HepG2 (cell line): ENCODE results near the gene KRTAP10-9. TPM values are rescaled to one million over a fixed set of nuclear protein-coding genes. Genes with fewer than 3 reads are reported as not detected.

Experiments
- ATAC-seq: fragments of 200-7000 bp; cut with Tn5 transposase; 3 replicates; pipeline ENCODE4 v1.9.1; 2020; ENCODE audit warnings: mild to moderate bottlenecking, moderate library complexity
- BruUV-seq: library from RNA; stranded (reverse); fragments of 400-500 nt; replicated peaks from 2 replicates; lab custom pipeline; 2021; lab: Mats Ljungman, UMichigan
- CTCF ChIA-PET: fragments of 300-600 bp; formaldehyde crosslinking; extraction: SDS; loops from one replicate; lab custom pipeline; 2021; ENCODE audit warnings: low total read pairs, inconsistent platforms, low intra/inter-chr PET ratio; lab: Yijun Ruan, JAX
- POLR2A ChIA-PET: fragments of 350-600 bp; sonication (Branson Sonifier 250); formaldehyde crosslinking; loops from one replicate; lab custom pipeline; 2020; ENCODE audit warnings: antibody characterized with exemption, inconsistent platforms; lab: Yijun Ruan, JAX
- DNase-seq: peaks from one replicate; pipeline ENCODE4 v3.0.0-alpha.2; 2015; ENCODE audit warnings: low spot score
- FAIRE-seq: peaks from 3 replicates; lab custom pipeline; 2011; peaks lifted over from hg19 to GRCh38; lab: Jason Lieb, UNC
- H2AFZ ChIP-seq: one replicate; pipeline ENCODE4 v1.6.1; 2011; ENCODE audit warnings: low read length, inconsistent platforms
- H3K27ac ChIP-seq: fragments of 300-600 bp; 3 replicates; pipeline ENCODE4 v1.8.0; 2011; ENCODE audit warnings: mixed run types, mild to moderate bottlenecking, mixed read lengths, low read length, inconsistent platforms; ENCODE audit not compliant: insufficient read depth; ENCODE audit errors: extremely low read length
- H3K27me3 ChIP-seq, 2 experiments: fragments of 200-600 bp in 1 of 2; 2 replicates in 1 of 2; 3 replicates in 1 of 2; pipeline versions ENCODE4 v1.6.0 to v1.8.0; 2011; ENCODE audit warnings: low read length in 2 of 2, mild to moderate bottlenecking in 2 of 2, moderate library complexity in 2 of 2, inconsistent platforms in 1 of 2; ENCODE audit not compliant: insufficient read depth in 2 of 2, control insufficient read depth in 1 of 2
- H3K36me3 ChIP-seq, 2 experiments: fragments of 200-600 bp in 1 of 2; replicated peaks in 1 of 2; 2 replicates in 1 of 2; 3 replicates in 1 of 2; pipeline versions ENCODE4 v1.5.1 to v1.8.0; 2011; ENCODE audit warnings: low read length in 2 of 2, inconsistent platforms in 1 of 2; ENCODE audit not compliant: insufficient read depth in 2 of 2, control insufficient read depth in 1 of 2
- H3K4me1 ChIP-seq: 2 replicates; pipeline ENCODE4 v1.5.1; 2012; ENCODE audit warnings: low read length, inconsistent platforms; ENCODE audit not compliant: insufficient read depth
- H3K4me2 ChIP-seq: 2 replicates; pipeline ENCODE4 v1.6.0; 2011; ENCODE audit warnings: low read depth, low read length, inconsistent platforms
- H3K4me3 ChIP-seq, 3 experiments: fragments of 200-600 bp in 1 of 3; sonication (generic), shearing (Covaris generic) in 1 of 3; replicated peaks in 1 of 3; 2 replicates each; pipeline ENCODE4 v1.5.1; 2011 to 2016; ENCODE audit warnings: low read length in 3 of 3, inconsistent platforms in 2 of 3, low read depth in 2 of 3, mild to moderate bottlenecking in 2 of 3, control low read depth in 1 of 3, mixed read lengths in 1 of 3; ENCODE audit not compliant: insufficient read depth in 1 of 3
- H3K79me2 ChIP-seq: one replicate; pipeline ENCODE4 v1.6.1; 2011; ENCODE audit warnings: low read length, inconsistent platforms; ENCODE audit not compliant: insufficient read depth
- H3K9ac ChIP-seq: 2 replicates; pipeline ENCODE4 v1.6.0; 2011; ENCODE audit warnings: mild to moderate bottlenecking, low read depth, low read length, inconsistent platforms; ENCODE audit not compliant: insufficient read depth
- H3K9me3 ChIP-seq: 2 replicates; pipeline ENCODE4 v1.5.1; 2012; ENCODE audit warnings: mild to moderate bottlenecking, low read length
- H4K20me1 ChIP-seq: 2 replicates; pipeline ENCODE4 v1.6.0; 2011; ENCODE audit warnings: inconsistent platforms, mild to moderate bottlenecking, low read length, moderate library complexity; ENCODE audit not compliant: insufficient read depth
- MBD4 ChIP-seq: IDR thresholded peaks from 2 replicates; pipeline ENCODE4 v1.6.1; 2012; ENCODE audit warnings: low read length, inconsistent platforms, borderline replicate concordance
- MYC ChIP-seq: sonication (generic); formaldehyde crosslinking; IDR thresholded peaks from 2 replicates; pipeline ENCODE4 v1.9.0; 2021; ENCODE audit warnings: missing genetic modification reagents, borderline replicate concordance
- MYNN ChIP-seq: sonication (generic); formaldehyde crosslinking; IDR thresholded peaks from 2 replicates; pipeline ENCODE4 v1.4.0; 2020; ENCODE audit warnings: mild to moderate bottlenecking, low read depth, missing genetic modification reagents
- NBN ChIP-seq: fragments of 450-650 bp; conservative IDR thresholded peaks from 2 replicates; pipeline ENCODE4 v1.6.1; 2017
- NFKBIZ ChIP-seq: IDR thresholded peaks from 2 replicates; pipeline ENCODE4 v1.6.1; 2018; ENCODE audit warnings: missing genetic modification reagents, missing compliant biosample characterization
- RARA ChIP-seq: IDR thresholded peaks from 2 replicates; pipeline ENCODE4 v1.6.1; 2016; ENCODE audit warnings: missing genetic modification reagents, missing compliant biosample characterization
- RXRA ChIP-seq: sonication (generic); formaldehyde crosslinking; IDR thresholded peaks from 2 replicates; pipeline ENCODE4 v1.5.1; 2020; ENCODE audit warnings: missing genetic modification reagents
- SMAD3 ChIP-seq: sonication (generic); formaldehyde crosslinking; IDR thresholded peaks from 2 replicates; pipeline ENCODE4 v1.4.0; 2020; ENCODE audit warnings: missing genetic modification reagents
- ZEB1 ChIP-seq: IDR thresholded peaks from 2 replicates; pipeline ENCODE4 v1.6.1; 2012; ENCODE audit warnings: mild to moderate bottlenecking, low read depth, inconsistent platforms; ENCODE audit not compliant: insufficient replicate concordance
- ZNF333 ChIP-seq: sonication (generic); formaldehyde crosslinking; IDR thresholded peaks from 2 replicates; pipeline ENCODE4 v1.4.0; 2020; ENCODE audit warnings: mild to moderate bottlenecking, missing genetic modification reagents, borderline replicate concordance
- WGBS: methylation state at CpG from one replicate; pipeline ENCODE4 v1.1.6; 2017; ENCODE audit warnings: low lambda C conversion rate; 5-methylcytosine and 5-hydroxymethylcytosine counted together
- in situ Hi-C: cut with HindIII; loops from 2 replicates; pipeline ENCODE4 v1.10.0; 2017; ENCODE audit warnings: low pct_unique_long_range_greater_than_20kb; ENCODE audit not compliant: extremely low pct_ligation_motif_present
- intact Hi-C: fragments of 100-400 bp; cut with micrococcal nuclease; formaldehyde crosslinking; loops from one replicate; pipeline ENCODE4 v1.10.0; 2022; ENCODE audit not compliant: unreplicated experiment
- polyA plus RNA-seq, 8 experiments: library from polyadenylated mRNA; depleted of rRNA in 3 of 8; stranded (reverse) in 7 of 8; unstranded in 1 of 8; fragments of >200 nt; fragmentation: Illumina TruSeq in 4 of 8; extraction: Trizol in 4 of 8; gene quantifications; 2 replicates each; pipeline versions ENCODE4 v1.2.1 to v1.2.3, GENCODE V29; 2011 to 2016; ENCODE audit warnings: low read depth in 4 of 8, missing spikeins in 1 of 8, mixed read lengths in 1 of 8; ENCODE audit not compliant: insufficient read depth in 1 of 8
- total RNA-seq, 5 experiments: library from RNA; depleted of rRNA; stranded (reverse); fragments of >200 nt; fragmentation: Illumina TruSeq; extraction: Trizol; gene quantifications; 2 replicates each; pipeline ENCODE4 v1.2.3, GENCODE V29; 2016; ENCODE audit warnings: low read depth in 1 of 5
- TF ChIP-seq, protein P1 (sequence below): sonication (generic); formaldehyde crosslinking; conservative IDR thresholded peaks from 2 replicates; pipeline ENCODE4 v1.8.0; 2022; ENCODE audit warnings: low read depth, missing genetic modification reagents
- TF ChIP-seq, protein P2 (sequence below): sonication (generic); formaldehyde crosslinking; IDR thresholded peaks from 2 replicates; pipeline ENCODE4 v1.4.0; 2020; ENCODE audit warnings: missing genetic modification reagents, borderline replicate concordance
- TF ChIP-seq, protein P3 (sequence below): sonication (generic); formaldehyde crosslinking; IDR thresholded peaks from 2 replicates; pipeline ENCODE4 v1.8.0; 2023; ENCODE audit warnings: mild to moderate bottlenecking, missing genetic modification reagents
- TF ChIP-seq, protein P4 (sequence below): sonication (generic); formaldehyde crosslinking; IDR thresholded peaks from 2 replicates; pipeline ENCODE4 v1.5.1; 2020; ENCODE audit warnings: mild to moderate bottlenecking, moderate library complexity, missing genetic modification reagents

KRTAP10-9 gene
- total and polyA plus RNA-seq, 2 of the 13 experiments (the other 11 are each of a cell fraction or from before 2014, with no cell fraction given) = not detected

DNA sequence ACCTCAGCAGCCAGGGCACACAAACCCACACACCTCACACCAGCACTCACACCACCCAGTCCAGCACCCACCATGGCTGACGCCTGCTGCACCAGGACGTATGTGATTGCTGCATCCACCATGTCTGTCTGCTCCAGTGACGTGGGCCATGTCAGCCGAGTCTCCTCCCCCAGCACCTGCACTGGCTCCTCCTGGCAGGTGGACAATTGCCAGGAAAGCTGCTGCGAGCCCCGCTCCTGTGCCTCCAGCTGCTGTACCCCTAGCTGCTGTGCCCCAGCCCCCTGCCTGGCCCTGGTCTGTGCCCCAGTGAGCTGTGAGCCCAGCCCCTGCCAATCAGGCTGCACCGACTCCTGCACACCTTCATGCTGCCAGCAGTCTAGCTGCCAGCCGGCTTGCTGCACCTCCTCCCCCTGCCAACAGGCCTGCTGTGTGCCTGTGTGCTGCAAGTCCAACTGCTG lies 14.8 kb upstream of the KRTAP10-9 start, which contains the start of gene KRTAP10-8:
Gene KRTAP10-8, plus strand, starts transcription at position 51 of the 458 bp plus-strand sequence. Its CDS starts 22 bp downstream, at position 73.
- ChIA-PET POLR2A (no interaction called here), CTCF (no interaction called here)
- Histone ChIP-seq H3K4me3 (no peak within 1 kb of the TSS), H3K4me2 (no peak within 1 kb of the TSS)
- intact Hi-C loops = no loop called here
- no peak for DNase-seq
- TF ChIP-seq, protein P1, sequence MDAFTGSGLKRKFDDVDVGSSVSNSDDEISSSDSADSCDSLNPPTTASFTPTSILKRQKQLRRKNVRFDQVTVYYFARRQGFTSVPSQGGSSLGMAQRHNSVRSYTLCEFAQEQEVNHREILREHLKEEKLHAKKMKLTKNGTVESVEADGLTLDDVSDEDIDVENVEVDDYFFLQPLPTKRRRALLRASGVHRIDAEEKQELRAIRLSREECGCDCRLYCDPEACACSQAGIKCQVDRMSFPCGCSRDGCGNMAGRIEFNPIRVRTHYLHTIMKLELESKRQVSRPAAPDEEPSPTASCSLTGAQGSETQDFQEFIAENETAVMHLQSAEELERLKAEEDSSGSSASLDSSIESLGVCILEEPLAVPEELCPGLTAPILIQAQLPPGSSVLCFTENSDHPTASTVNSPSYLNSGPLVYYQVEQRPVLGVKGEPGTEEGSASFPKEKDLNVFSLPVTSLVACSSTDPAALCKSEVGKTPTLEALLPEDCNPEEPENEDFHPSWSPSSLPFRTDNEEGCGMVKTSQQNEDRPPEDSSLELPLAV = no peak
- TF ChIP-seq RARA (CRISPR knock-in tag) (no peak), MYC (no peak), MYNN (CRISPR knock-in tag) (no peak), ZEB1 (no peak), RXRA (CRISPR knock-in tag) (no peak), NFKBIZ (no peak), NBN (no peak), MBD4 (no peak), SMAD3 (CRISPR knock-in tag) (no peak), ZNF333 (CRISPR knock-in tag) (no peak)
- TF ChIP-seq, protein P2, sequence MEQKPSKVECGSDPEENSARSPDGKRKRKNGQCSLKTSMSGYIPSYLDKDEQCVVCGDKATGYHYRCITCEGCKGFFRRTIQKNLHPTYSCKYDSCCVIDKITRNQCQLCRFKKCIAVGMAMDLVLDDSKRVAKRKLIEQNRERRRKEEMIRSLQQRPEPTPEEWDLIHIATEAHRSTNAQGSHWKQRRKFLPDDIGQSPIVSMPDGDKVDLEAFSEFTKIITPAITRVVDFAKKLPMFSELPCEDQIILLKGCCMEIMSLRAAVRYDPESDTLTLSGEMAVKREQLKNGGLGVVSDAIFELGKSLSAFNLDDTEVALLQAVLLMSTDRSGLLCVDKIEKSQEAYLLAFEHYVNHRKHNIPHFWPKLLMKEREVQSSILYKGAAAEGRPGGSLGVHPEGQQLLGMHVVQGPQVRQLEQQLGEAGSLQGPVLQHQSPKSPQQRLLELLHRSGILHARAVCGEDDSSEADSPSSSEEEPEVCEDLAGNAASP (CRISPR knock-in tag) = no peak
- TF ChIP-seq, protein P3, sequence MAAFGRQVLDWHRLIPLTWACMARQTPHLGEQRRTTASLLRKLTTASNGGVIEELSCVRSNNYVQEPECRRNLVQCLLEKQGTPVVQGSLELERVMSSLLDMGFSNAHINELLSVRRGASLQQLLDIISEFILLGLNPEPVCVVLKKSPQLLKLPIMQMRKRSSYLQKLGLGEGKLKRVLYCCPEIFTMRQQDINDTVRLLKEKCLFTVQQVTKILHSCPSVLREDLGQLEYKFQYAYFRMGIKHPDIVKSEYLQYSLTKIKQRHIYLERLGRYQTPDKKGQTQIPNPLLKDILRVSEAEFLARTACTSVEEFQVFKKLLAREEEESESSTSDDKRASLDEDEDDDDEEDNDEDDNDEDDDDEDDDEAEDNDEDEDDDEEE (CRISPR knock-in tag) = no peak
- TF ChIP-seq, protein P4, sequence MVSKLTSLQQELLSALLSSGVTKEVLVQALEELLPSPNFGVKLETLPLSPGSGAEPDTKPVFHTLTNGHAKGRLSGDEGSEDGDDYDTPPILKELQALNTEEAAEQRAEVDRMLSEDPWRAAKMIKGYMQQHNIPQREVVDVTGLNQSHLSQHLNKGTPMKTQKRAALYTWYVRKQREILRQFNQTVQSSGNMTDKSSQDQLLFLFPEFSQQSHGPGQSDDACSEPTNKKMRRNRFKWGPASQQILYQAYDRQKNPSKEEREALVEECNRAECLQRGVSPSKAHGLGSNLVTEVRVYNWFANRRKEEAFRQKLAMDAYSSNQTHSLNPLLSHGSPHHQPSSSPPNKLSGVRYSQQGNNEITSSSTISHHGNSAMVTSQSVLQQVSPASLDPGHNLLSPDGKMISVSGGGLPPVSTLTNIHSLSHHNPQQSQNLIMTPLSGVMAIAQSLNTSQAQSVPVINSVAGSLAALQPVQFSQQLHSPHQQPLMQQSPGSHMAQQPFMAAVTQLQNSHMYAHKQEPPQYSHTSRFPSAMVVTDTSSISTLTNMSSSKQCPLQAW (CRISPR knock-in tag) = no peak
- TF ChIP-seq, all 625 proteins: peak for 0
- ATAC-seq (no peak), FAIRE-seq (no peak)
- Histone ChIP-seq H3K27me3 (peaks cover 1 to 25% of the 10 kb centered on the region in 2 experiments; a peak in 3 of 5 replicates), H3K27ac (no peak within 1 kb of the TSS), H3K79me2 (no peaks in the 10 kb centered on the region), H3K9ac (no peak within 1 kb of the TSS), H4K20me1 (no peaks in the 10 kb centered on the region), H3K4me1 (no peaks in the 10 kb centered on the region), H3K9me3 (peaks cover 24% of the 10 kb centered on the region; the same call in 1 of the 2 replicates), H3K36me3 (no peaks in the 10 kb centered on the region), H2AFZ (no peak within 1 kb of the TSS)
- BruUV-seq = no TSS peak
- WGBS = 100% methylated on average over 2 of the region's 8 CpGs
- in situ Hi-C loops = no loop called here
